OCI-LY7 (cell line): Measurements from ENCODE around the gene PPP1CA.

Experiments used
- CTCF ChIP-seq: fragments of 200-600 bp; sonication (generic); conservative IDR thresholded peaks from 2 replicates; pipeline ENCODE4 v1.5.1; 2014; ENCODE audit warnings: mild to moderate bottlenecking, antibody characterized with exemption, low read length, moderate library complexity, mixed read lengths
- EZH2phosphoT487 ChIP-seq: fragments of 200-600 bp; sonication (generic); IDR thresholded peaks from 2 replicates; pipeline ENCODE4 v1.6.1; 2018; ENCODE audit warnings: low read depth, borderline replicate concordance, mild to moderate bottlenecking, mixed run types, antibody characterized with exemption, low read length, moderate library complexity, mixed read lengths

- TF ChIP-seq CTCF (no peak), EZH2phosphoT487 (no peak)
Measured at GRCh38 chr11:67449116-67449844, 47.6 kb upstream of the PPP1CA start.
